ENCODE data around the gene FGF22. TPM values are rescaled to one million over a fixed set of nuclear protein-coding genes. Genes with fewer than 3 reads are reported as not detected.
A peak's percentile ranks its signal among the peaks of the same experiment; 100 is the strongest.

FGF22 gene
- total RNA-seq, 2 experiments from 2014 or later, result 0.48 TPM; not detected in 1

GRCh38 chr19:679418-680286, 40.0 kb downstream of the FGF22 start:
- H3K4me1 ChIP-seq (ENCODE audit: insufficient read depth, low read length, poor library complexity, severe bottlenecking), result peaks cover 10% of the 10 kb centered on the region
- H3K9me2 ChIP-seq (ENCODE audit: insufficient read depth, low read length), result no peaks in the 10 kb centered on the region
- ChIA-PET CTCF (ENCODE audit: unreplicated experiment) (no interaction called here), POLR2A (interaction anchor here (0.6 to 0.8 kb wide), 3 partner anchors 9 to 635 kb away, joined by 3 read pairs; no protein-coding TSS in a partner anchor)
- DNase-seq (ENCODE audit: low spot score), result peak; percentile 54
- no peaks in the 10 kb centered on the region; the same call in 1 of the 2 replicates for H4K20me1 ChIP-seq (ENCODE audit: insufficient read depth, low read length)
- no peaks in the 10 kb centered on the region for H3K36me3 ChIP-seq (ENCODE audit: insufficient read depth, low read length)
- peak overlapping the region; percentile 61 for H3K27ac ChIP-seq (ENCODE audit: low read depth, low read length, poor library complexity, severe bottlenecking)
- intact Hi-C loops (cut with micrococcal nuclease; ENCODE audit: unreplicated experiment), result loop anchor here (2.0 to 5.0 kb wide), 2 partner anchors 19 to 53 kb away; no protein-coding TSS in a partner anchor
- BruUV-seq (replicated peaks), result no TSS peak
- H3K79me2 ChIP-seq (ENCODE audit: insufficient read depth, low read depth, low read length), result no peaks in the 10 kb centered on the region
- no peaks in the 10 kb centered on the region for H3K9me3 ChIP-seq (ENCODE audit: low read length)
- peak overlapping the region; percentile 98 for H3K4me3 ChIP-seq (ENCODE audit: low read depth, low read length, poor library complexity, severe bottlenecking)
- H2AFZ ChIP-seq (ENCODE audit: low read length), result peak overlapping the region; percentile 81; the same call in 1 of the 2 replicates
- H3K4me2 ChIP-seq (ENCODE audit: low read length), result peak overlapping the region; percentile 85
- no peak for TF ChIP-seq CTCF (conservative IDR thresholded peaks at IDR 0.05; ENCODE audit: low read length)
- no peak for TF ChIP-seq EZH2phosphoT487 (IDR thresholded peaks at IDR 0.05; ENCODE audit: borderline replicate concordance, low read depth, low read length)

GRCh38 chr19:680287-681028, 40.8 kb downstream of the FGF22 start:
- DNase-seq (ENCODE audit: low spot score), result peak; percentile 98
- CTCF ChIA-PET (ENCODE audit: unreplicated experiment), result no interaction called here
- Histone ChIP-seq H3K27ac (ENCODE audit: low read depth, low read length, poor library complexity, severe bottlenecking) (peak overlapping the region; percentile 65), H4K20me1 (ENCODE audit: insufficient read depth, low read length) (no peaks in the 10 kb centered on the region; the same call in 1 of the 2 replicates), H3K9me3 (ENCODE audit: low read length) (no peaks in the 10 kb centered on the region), H3K4me2 (ENCODE audit: low read length) (peak overlapping the region; percentile 85), H2AFZ (ENCODE audit: low read length) (peak overlapping the region; percentile 87), H3K79me2 (ENCODE audit: insufficient read depth, low read depth, low read length) (no peaks in the 10 kb centered on the region), H3K4me3 (ENCODE audit: low read depth, low read length, poor library complexity, severe bottlenecking) (peak overlapping the region; percentile 98), H3K9me2 (ENCODE audit: insufficient read depth, low read length) (no peaks in the 10 kb centered on the region), H3K4me1 (ENCODE audit: insufficient read depth, low read length, poor library complexity, severe bottlenecking) (peaks cover 10% of the 10 kb centered on the region), H3K36me3 (ENCODE audit: insufficient read depth, low read length) (no peaks in the 10 kb centered on the region)
- POLR2A ChIA-PET, result interaction anchor here (0.6 to 1.2 kb wide), 3 partner anchors 17 to 634 kb away, joined by 3 to 4 read pairs (median 3); no protein-coding TSS in a partner anchor
- no peak for TF ChIP-seq EZH2phosphoT487 (IDR thresholded peaks at IDR 0.05; ENCODE audit: borderline replicate concordance, low read depth, low read length)
- TF ChIP-seq CTCF (conservative IDR thresholded peaks at IDR 0.05; ENCODE audit: low read length), result peak; percentile 68
- BruUV-seq (replicated peaks), result no TSS peak
- intact Hi-C loops (cut with micrococcal nuclease; ENCODE audit: unreplicated experiment), result loop anchor here (2.0 to 5.0 kb wide), 2 partner anchors 20 to 52 kb away; no protein-coding TSS in a partner anchor

Measured in OCI-LY7 (cell line).